ENCODE data around the gene ZSCAN12.

Gene ZSCAN12

DNA sequence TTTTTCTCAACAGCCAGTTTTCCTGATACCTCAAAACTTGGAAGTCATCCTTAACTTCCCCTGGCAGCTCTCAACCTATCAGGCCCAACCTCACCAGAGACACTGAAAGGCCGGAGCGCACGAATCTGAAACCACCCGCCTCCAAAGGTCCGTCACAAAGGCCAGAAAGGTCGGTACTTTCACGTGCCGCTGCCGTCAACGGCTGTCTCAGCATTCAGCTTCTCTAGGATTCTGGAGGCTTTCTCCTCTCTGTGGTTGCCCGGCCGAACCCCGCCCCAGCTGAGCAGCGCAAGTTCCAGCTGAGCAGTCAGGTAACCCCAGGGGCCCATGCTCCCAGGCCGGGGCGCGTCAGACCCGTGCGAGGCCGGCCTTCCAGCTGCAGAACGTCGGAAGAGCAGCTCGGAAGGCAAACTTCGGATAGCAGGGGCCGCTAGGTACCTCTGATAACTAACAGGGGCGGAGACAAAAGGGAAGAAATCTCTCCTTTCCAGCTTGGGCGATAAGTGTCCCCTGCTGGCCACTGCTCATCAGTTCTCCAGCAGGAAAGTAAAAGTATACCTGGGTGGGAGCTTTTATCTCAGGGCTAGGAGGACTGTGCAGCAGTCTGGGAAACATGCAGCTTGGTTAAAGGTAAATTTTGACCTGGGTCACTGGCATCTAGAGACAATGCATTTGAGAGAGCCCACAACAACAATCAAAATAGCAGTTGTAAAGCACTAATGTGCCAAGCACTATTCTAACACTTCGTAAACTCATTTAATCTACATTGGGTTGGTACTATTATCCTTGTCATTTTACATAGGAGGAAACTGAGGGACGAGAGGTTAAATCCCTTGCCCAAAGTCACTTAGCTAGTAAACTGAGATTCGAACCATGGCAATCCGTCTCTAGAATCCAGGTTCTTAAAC is 16.1 kb downstream of the ZSCAN12 start:
- POLR2A ChIA-PET = no interaction called here
- DNase-seq (ENCODE audit: extremely low spot score) = no peak

DNA sequence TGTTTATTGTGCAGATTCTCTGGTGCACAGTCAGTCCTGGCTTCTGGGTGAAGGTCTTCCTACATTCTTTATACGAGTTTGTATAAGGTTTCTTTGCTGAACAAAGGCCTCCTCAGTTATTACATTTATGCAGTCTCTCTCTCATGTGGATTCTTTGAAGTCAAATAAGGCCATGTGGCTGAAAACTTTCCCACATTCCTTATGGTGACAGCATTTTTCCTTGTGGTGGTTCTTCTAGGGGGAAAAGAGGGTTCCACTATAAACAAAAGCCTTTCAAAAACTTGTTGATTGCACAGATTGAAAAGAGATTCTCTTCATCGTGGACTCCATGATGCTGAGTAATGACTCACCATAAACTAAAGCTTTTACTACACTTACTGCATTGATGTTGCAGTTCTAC is 19.2 kb downstream of the ZSCAN12 start:
- DNase-seq (ENCODE audit: extremely low spot score) = no peak
- POLR2A ChIA-PET = no interaction called here
- TF ChIP-seq FOXM1 (IDR thresholded peaks at IDR 0.05; ENCODE audit: borderline replicate concordance) = no peak
- peak; percentile 27; the same call in 1 of the 2 replicates for TF ChIP-seq L3MBTL2 (conservative IDR thresholded peaks at IDR 0.05)
- no peak for TF ChIP-seq ELF4 (IDR thresholded peaks at IDR 0.05)
- CTCF ChIA-PET = no interaction called here

More for the DNA sequence above, 16.1 kb downstream of the ZSCAN12 start:
- TF ChIP-seq ARNT (IDR thresholded peaks at IDR 0.05) (no peak), TARDBP (IDR thresholded peaks at IDR 0.05) (no peak), SP1 (IDR thresholded peaks at IDR 0.05) (no peak), FOXK2 (IDR thresholded peaks at IDR 0.05) (no peak), NFRKB (IDR thresholded peaks at IDR 0.05) (no peak), BHLHE40 (IDR thresholded peaks at IDR 0.05; ENCODE audit: borderline replicate concordance) (no peak), LEF1 (IDR thresholded peaks at IDR 0.05; ENCODE audit: borderline replicate concordance) (no peak), SUZ12 (IDR thresholded peaks at IDR 0.05) (no peak), ELF4 (IDR thresholded peaks at IDR 0.05) (no peak), ZNF384 (IDR thresholded peaks at IDR 0.05) (no peak), FOXM1 (IDR thresholded peaks at IDR 0.05; ENCODE audit: borderline replicate concordance) (no peak), FOXA1 (IDR thresholded peaks at IDR 0.05) (no peak), HDGF (IDR thresholded peaks at IDR 0.05; ENCODE audit: borderline replicate concordance) (no peak), L3MBTL2 (conservative IDR thresholded peaks at IDR 0.05) (no peak)
- TF ChIP-seq, protein P1, sequence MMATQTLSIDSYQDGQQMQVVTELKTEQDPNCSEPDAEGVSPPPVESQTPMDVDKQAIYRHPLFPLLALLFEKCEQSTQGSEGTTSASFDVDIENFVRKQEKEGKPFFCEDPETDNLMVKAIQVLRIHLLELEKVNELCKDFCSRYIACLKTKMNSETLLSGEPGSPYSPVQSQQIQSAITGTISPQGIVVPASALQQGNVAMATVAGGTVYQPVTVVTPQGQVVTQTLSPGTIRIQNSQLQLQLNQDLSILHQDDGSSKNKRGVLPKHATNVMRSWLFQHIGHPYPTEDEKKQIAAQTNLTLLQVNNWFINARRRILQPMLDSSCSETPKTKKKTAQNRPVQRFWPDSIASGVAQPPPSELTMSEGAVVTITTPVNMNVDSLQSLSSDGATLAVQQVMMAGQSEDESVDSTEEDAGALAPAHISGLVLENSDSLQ (IDR thresholded peaks at IDR 0.05) = no peak
- CTCF ChIA-PET = no interaction called here

DNA sequence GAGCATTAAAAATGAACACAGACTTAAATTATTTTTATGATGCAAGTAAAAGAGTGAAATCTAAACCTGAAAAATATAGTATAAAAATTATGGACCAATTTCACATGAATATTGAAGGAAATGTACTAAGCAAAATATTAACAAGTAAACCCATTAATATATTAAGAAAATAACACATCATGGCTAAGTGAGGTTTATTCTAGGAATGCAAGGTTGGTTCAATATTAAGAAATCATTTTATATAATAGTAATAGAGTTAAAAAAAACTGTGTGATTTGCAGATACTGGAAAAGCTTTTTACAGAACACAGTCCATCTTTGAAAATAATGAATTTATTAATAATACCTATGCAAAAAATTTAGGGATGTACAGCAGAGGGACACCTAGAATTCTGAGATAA is 20.9 kb downstream of the ZSCAN12 start:
- ChIA-PET POLR2A (no interaction called here), CTCF (no interaction called here)
- TF ChIP-seq ARNT (IDR thresholded peaks at IDR 0.05) (no peak), FOXA1 (IDR thresholded peaks at IDR 0.05) (no peak), HDGF (IDR thresholded peaks at IDR 0.05; ENCODE audit: borderline replicate concordance) (no peak), FOXK2 (IDR thresholded peaks at IDR 0.05) (no peak), FOXM1 (IDR thresholded peaks at IDR 0.05; ENCODE audit: borderline replicate concordance) (no peak), ELF4 (IDR thresholded peaks at IDR 0.05) (no peak), LEF1 (IDR thresholded peaks at IDR 0.05; ENCODE audit: borderline replicate concordance) (no peak), NFRKB (IDR thresholded peaks at IDR 0.05) (no peak), SUZ12 (IDR thresholded peaks at IDR 0.05) (no peak), TARDBP (IDR thresholded peaks at IDR 0.05) (no peak), CTBP1 (IDR thresholded peaks at IDR 0.05; ENCODE audit: borderline replicate concordance) (no peak), BHLHE40 (IDR thresholded peaks at IDR 0.05; ENCODE audit: borderline replicate concordance) (no peak), ZNF384 (IDR thresholded peaks at IDR 0.05) (no peak), L3MBTL2 (conservative IDR thresholded peaks at IDR 0.05) (no peak), SP1 (IDR thresholded peaks at IDR 0.05) (no peak)
- TF ChIP-seq, protein P1 (IDR thresholded peaks at IDR 0.05) = no peak
- no peak for DNase-seq (ENCODE audit: extremely low spot score)

GRCh38 chr6:28377879-28378278 is 21.7 kb downstream of the ZSCAN12 start:
- ChIA-PET CTCF (no interaction called here), POLR2A (no interaction called here)
- DNase-seq (ENCODE audit: extremely low spot score) = no peak
- TF ChIP-seq CTBP1 (IDR thresholded peaks at IDR 0.05; ENCODE audit: borderline replicate concordance) = no peak
- TF ChIP-seq TARDBP (IDR thresholded peaks at IDR 0.05) = no peak
- TF ChIP-seq LEF1 (IDR thresholded peaks at IDR 0.05; ENCODE audit: borderline replicate concordance) = no peak
- no peak for TF ChIP-seq ELF4 (IDR thresholded peaks at IDR 0.05)
- TF ChIP-seq ARNT (IDR thresholded peaks at IDR 0.05) = no peak
- no peak for TF ChIP-seq SUZ12 (IDR thresholded peaks at IDR 0.05)
- no peak for TF ChIP-seq FOXM1 (IDR thresholded peaks at IDR 0.05; ENCODE audit: borderline replicate concordance)
- no peak for TF ChIP-seq FOXA1 (IDR thresholded peaks at IDR 0.05)
- TF ChIP-seq, protein P1 (IDR thresholded peaks at IDR 0.05) = no peak
- no peak for TF ChIP-seq FOXK2 (IDR thresholded peaks at IDR 0.05)

GRCh38 chr6:28373925-28374324 is 25.6 kb downstream of the ZSCAN12 start:
- no peak for DNase-seq (ENCODE audit: extremely low spot score)
- TF ChIP-seq SP1 (IDR thresholded peaks at IDR 0.05) = no peak
- no peak for TF ChIP-seq HDGF (IDR thresholded peaks at IDR 0.05; ENCODE audit: borderline replicate concordance)
- TF ChIP-seq SUZ12 (IDR thresholded peaks at IDR 0.05) = no peak
- TF ChIP-seq, protein P1 (IDR thresholded peaks at IDR 0.05) = no peak
- no peak for TF ChIP-seq FOXK2 (IDR thresholded peaks at IDR 0.05)
- no peak for TF ChIP-seq ARNT (IDR thresholded peaks at IDR 0.05)
- POLR2A ChIA-PET = no interaction called here
- CTCF ChIA-PET = no interaction called here
